Measurements from ENCODE around the gene SRRM3. TPM values are rescaled to one million over a fixed set of nuclear protein-coding genes. Genes with fewer than 3 reads are reported as not detected.

The SRRM3 gene
- total RNA-seq, 1 donor from 2014 or later, result 4.0 TPM

DNA sequence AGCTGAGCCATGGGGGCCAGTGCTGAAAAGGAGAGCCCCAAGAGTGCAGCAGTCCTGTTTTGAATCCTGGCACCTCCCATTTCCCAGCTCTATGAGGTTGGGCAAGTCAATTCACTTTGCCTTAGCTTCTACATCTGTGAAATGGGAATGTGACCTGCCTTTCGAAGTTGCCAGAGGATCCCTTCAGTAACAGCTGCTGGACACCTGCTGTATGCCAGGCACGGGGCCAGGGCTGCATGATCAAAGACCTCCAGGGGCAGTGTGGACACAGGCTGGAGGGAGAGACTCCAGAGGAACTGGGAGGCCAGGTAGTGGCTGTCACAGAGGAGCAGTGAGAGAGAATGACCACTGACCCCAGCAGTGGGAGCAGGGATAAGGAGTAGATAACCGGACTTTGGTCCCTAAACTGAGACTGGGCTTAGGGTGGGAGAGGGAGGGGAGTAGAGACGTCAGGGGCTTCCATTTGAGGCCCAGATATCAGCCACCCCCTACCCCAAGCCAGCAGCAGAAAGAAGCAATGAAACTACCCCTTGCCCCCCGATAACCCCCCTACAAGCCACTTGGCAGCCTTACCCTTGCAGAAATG is 45.2 kb downstream of the SRRM3 start:
- peaks cover 13% of the 10 kb centered on the region for H3K27me3 Mint-ChIP-seq
- no peaks in the 10 kb centered on the region for H3K9me3 Mint-ChIP-seq
- no peak overlapping the region for H3K27ac Mint-ChIP-seq
- no peak for DNase-seq (ENCODE audit: extremely low spot score, unreplicated experiment)
- no peaks in the 10 kb centered on the region for H3K36me3 Mint-ChIP-seq
- H3K4me3 Mint-ChIP-seq, result no peak overlapping the region
- TF ChIP-seq, protein P1, sequence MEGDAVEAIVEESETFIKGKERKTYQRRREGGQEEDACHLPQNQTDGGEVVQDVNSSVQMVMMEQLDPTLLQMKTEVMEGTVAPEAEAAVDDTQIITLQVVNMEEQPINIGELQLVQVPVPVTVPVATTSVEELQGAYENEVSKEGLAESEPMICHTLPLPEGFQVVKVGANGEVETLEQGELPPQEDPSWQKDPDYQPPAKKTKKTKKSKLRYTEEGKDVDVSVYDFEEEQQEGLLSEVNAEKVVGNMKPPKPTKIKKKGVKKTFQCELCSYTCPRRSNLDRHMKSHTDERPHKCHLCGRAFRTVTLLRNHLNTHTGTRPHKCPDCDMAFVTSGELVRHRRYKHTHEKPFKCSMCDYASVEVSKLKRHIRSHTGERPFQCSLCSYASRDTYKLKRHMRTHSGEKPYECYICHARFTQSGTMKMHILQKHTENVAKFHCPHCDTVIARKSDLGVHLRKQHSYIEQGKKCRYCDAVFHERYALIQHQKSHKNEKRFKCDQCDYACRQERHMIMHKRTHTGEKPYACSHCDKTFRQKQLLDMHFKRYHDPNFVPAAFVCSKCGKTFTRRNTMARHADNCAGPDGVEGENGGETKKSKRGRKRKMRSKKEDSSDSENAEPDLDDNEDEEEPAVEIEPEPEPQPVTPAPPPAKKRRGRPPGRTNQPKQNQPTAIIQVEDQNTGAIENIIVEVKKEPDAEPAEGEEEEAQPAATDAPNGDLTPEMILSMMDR (conservative IDR thresholded peaks at IDR 0.05), result no peak
- peaks cover 7% of the 10 kb centered on the region for H3K4me1 Mint-ChIP-seq (ENCODE audit: unreplicated experiment)

- Mint-ChIP-seq H3K36me3 (no peaks in the 10 kb centered on the region), H3K4me1 (ENCODE audit: unreplicated experiment) (peaks cover 7% of the 10 kb centered on the region), H3K4me3 (no peak overlapping the region), H3K9me3 (no peaks in the 10 kb centered on the region), H3K27ac (no peak overlapping the region), H3K27me3 (peaks cover 13% of the 10 kb centered on the region)
- DNase-seq (ENCODE audit: extremely low spot score, unreplicated experiment), result no peak
- TF ChIP-seq, protein P1 (conservative IDR thresholded peaks at IDR 0.05), result no peak
These were observed 46.2 kb downstream of the SRRM3 start for GRCh38 chr7:76247938-76248337.

DNA sequence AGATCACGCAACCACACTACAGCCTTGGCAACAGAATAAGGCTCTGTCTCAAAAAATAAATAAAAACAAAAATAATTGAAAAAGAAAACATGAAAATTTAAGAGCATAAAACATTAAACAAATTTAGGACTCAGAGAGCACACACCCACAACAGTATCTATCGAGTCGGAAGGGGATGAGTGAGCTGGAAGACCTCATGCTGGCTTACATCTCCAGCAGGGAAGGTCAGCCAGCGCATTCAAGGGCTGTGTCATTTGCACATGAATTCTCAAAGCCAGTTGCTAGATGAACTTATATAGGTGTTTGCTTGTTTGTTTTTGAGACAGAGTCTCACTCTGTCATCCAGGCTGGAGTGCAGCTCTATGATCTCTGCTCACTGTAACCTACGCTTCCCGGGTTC is 50.3 kb downstream of the SRRM3 start:
- TF ChIP-seq, protein P1 (conservative IDR thresholded peaks at IDR 0.05), result no peak
- H3K4me3 Mint-ChIP-seq, result no peak overlapping the region
- H3K27me3 Mint-ChIP-seq, result peaks cover 14% of the 10 kb centered on the region

GRCh38 chr7:76254781-76255180 is 53.1 kb downstream of the SRRM3 start:
- H3K9me3 Mint-ChIP-seq, result no peaks in the 10 kb centered on the region
- no peaks in the 10 kb centered on the region for H3K36me3 Mint-ChIP-seq
- H3K4me1 Mint-ChIP-seq (ENCODE audit: unreplicated experiment), result peaks cover 7% of the 10 kb centered on the region
- no peak overlapping the region for H3K4me3 Mint-ChIP-seq
- peaks cover 27% of the 10 kb centered on the region for H3K27me3 Mint-ChIP-seq
- TF ChIP-seq, protein P1 (conservative IDR thresholded peaks at IDR 0.05), result no peak
- H3K27ac Mint-ChIP-seq, result no peak overlapping the region
- DNase-seq (ENCODE audit: extremely low spot score, unreplicated experiment), result no peak

More for the DNA sequence above, 50.3 kb downstream of the SRRM3 start:
- Mint-ChIP-seq H3K27ac (no peak overlapping the region), H3K4me1 (ENCODE audit: unreplicated experiment) (peaks cover 7% of the 10 kb centered on the region), H3K9me3 (no peaks in the 10 kb centered on the region), H3K36me3 (no peaks in the 10 kb centered on the region)
- DNase-seq (ENCODE audit: extremely low spot score, unreplicated experiment), result no peak

DNA sequence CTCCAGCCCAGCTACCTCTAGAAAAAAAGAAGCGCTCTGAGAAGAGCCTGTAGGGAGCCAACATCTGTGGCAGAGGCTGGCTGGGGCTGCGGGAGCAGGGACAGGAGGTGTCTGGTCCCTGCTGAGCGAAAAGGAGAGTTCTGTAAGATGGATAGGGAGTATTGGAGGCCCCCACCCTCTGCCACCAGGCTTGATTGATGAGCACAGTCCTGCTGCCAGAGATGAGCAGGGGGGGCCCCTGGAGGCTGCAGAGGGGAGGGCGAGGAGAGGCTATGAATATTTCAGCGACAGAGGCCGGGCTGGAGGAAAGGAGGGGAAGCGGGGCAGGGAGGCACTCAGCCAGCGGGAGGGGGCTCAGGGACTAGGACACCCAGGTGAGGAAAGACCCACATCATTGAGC is 56.3 kb downstream of the SRRM3 start:
- H3K27ac Mint-ChIP-seq, result no peak overlapping the region
- DNase-seq (ENCODE audit: extremely low spot score, unreplicated experiment), result no peak
- no peaks in the 10 kb centered on the region for H3K36me3 Mint-ChIP-seq
- H3K4me3 Mint-ChIP-seq, result peak overlapping the region; percentile 65
- H3K4me1 Mint-ChIP-seq (ENCODE audit: unreplicated experiment), result no peaks in the 10 kb centered on the region
- peaks cover 39% of the 10 kb centered on the region for H3K27me3 Mint-ChIP-seq
- H3K9me3 Mint-ChIP-seq, result no peaks in the 10 kb centered on the region
- TF ChIP-seq, protein P1 (conservative IDR thresholded peaks at IDR 0.05), result no peak
